Stromal cell of bone marrow (primary cell): ENCODE data around the gene AGMO.
A peak's percentile ranks its signal among the peaks of the same experiment; 100 is the strongest.

Source experiments
- DNase-seq: peaks from one replicate; pipeline ENCODE4 v3.0.0-alpha.2; 2012; ENCODE audit warnings: low read depth

Gene AGMO

DNA sequence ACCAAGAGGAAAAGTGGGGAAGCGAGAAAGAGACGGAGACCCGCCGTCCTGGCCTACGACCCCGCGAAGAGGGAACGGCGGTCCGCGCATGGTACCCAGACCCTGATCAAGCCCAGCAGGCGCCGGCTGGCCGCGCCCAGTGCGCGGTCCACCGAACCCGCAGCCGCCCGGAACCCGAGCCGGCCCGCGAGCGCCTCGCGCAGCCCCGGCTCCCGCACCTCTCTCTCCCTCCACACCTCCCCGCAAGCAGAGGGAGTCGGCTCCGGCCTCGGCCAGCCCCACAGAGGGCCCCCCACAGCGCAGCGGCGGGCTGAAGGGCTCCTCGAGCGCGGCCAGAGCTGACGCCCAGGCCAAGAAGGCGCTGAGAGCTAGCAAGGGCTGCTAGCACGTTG lies 164.7 kb downstream of the AGMO start:
- no peak for DNase-seq

- DNase-seq: no peak
These were observed 165.3 kb downstream of the AGMO start for GRCh38 chr7:15396210-15397158.

DNA sequence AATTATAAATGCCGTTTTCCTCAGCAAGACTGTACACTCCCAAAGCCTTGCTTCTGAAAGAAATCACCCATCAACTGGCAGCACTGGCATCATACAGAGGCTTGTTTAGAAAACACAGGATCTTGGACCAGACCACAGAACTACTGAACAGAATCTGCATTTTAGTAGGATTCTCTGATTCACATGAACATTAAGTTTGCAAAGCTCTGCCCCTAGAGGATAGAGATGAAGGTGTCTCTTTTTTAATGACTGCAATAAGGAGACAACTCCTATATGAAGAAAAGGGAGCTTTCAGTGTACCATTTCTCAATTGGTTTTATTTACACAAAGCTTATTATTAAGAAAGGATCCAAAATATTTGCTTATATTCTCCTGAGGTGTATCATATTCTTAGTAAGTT lies 172.7 kb downstream of the AGMO start:
- DNase-seq: no peak

DNA sequence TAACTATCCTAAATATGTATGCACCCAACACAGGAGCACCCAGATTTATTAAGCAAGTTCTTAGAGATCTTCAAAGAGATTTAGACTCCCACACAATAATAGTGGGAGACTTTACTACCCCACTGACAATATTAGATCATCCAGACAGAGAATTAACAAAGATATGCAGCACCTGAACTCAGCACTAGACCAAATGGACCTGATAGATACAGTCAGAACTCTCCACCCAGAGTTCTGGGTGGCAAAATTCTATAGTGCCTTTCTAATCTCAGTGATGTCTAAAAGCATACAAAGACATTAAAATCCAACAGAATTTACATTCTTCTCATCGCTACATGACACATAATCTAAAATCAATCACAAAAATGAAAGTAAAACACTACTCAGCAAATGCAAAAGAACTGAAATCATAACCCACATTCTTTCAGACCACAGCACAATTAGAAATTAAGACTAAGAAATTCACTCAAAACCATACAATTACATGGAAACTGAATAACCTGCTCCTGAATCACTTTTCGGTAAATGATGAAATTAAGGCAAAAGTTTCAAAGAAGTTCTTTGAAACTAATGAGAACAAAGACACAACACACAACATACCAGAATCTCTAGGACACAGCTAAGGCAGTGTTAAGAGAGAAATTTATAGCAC lies 183.2 kb downstream of the AGMO start:
- no peak for DNase-seq

- DNase-seq: no peak
These were observed 185.2 kb downstream of the AGMO start for GRCh38 chr7:15376600-15376999.

DNA sequence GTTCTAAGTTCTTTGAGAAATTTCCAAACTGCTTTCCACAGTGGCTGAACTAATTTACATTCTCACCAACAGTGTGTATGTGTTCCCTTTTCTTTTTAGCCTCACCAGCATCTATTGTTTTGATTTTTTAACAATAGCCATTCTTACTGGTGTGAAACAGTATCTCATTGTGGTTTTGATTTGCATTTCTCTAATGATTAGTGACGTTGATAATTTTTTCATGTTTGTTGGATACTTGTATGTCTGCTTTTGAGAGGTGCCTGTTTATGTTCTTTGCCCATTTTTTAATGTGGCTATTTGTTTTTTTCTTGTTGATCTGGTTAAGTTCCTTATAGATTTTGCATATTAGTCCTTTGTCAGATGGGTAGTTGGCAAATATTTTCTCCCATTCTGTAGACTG lies 191.4 kb downstream of the AGMO start:
- no peak for DNase-seq

DNA sequence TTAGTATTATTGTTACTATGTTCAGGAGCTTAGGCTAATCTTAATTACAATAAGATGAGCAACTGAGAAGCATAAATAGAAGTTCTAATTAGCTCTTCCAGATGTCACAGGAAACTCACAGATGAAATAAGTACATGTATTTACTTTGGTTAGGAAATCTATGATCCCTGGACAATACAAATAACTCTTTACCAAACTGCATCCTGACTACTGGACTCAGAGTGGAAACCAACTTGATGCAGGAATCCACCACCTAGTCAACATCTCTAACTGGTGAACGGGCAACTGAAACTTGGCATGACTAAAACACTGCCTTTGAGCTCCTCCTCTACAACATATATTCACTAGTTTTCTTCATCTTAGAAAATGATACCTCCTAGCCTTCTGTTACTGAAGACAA lies 193.2 kb downstream of the AGMO start:
- DNase-seq: no peak

- no peak for DNase-seq
These were observed 193.9 kb downstream of the AGMO start for GRCh38 chr7:15367897-15368296.

DNA sequence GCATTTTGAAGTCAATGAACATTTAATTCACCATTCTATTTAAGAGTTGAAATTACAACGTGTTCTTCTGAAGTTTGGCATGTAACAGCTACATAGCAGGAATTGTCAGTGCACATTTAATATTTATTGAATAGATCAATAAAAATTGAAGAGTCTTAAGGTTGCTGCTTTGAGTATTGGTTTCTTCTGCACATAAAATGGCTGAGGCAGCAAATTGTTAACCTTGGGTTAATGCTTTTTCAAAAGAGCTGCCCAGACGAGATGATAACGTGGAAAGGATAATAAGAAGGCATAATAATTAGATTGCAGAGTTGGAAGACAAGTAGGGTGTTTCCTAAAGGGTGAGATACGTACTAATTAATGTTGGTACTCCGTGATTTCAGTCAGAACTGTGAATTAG lies 203.7 kb downstream of the AGMO start:
- DNase-seq: no peak

DNA sequence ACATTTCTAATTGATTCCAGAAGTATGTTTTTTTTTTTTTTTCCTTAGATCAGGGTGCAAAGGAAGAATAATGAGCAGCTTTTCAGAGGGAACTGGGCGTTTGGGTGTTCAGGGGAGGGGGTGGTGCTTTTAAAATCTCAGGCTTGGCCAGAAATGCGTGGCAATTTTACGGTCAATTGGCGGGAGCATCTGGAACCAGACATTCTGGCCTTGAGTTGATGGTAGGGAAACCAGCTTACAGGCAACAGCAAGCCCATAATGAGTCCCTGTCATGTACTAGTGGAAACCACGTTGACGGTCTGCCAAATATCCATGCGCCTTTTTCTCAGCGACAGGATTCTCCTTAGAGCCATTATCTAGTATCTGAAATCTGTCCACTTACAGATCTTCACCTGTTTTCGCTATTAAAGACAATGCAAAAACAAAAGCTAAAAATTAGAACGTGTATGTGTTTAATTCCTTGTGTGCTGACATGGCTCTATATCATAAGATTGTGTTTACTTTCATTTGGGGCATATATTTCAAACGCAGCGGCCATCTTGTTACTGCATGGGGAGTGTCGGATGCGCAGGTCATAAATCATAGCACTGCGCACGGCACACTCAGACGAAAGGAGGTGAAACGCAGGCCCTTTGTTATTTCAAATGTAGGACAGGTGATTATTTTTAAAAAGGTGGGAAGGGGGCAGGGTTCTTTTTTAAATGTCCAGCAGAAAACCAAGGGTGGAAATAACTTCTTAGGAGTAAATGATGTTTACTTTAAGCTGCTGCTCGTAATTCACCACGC lies 209.2 kb downstream of the AGMO start:
- DNase-seq: no peak

DNA sequence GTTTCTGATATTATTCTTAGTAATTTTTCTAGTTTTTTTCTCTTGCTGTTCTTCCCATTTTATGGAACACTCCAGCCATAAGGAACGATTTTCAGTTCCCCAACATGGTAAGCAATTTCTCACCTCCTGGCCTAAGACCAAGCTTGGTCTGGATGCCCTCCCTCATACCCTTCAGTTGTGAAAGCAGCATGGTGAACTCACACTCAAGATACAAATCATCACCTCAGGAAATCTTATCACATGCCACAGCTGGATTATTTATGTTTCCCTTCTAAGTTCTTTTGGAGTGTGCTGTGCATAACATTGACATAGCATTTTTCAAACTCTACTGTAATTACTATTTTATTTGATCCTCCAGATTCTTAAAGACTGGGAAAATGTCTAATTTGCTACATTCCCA lies 216.6 kb downstream of the AGMO start:
- no peak for DNase-seq

GRCh38 chr7:15341817-15342216 lies 220.0 kb downstream of the AGMO start:
- no peak for DNase-seq

GRCh38 chr7:15336146-15336545 lies 225.7 kb downstream of the AGMO start:
- DNase-seq: no peak

DNA sequence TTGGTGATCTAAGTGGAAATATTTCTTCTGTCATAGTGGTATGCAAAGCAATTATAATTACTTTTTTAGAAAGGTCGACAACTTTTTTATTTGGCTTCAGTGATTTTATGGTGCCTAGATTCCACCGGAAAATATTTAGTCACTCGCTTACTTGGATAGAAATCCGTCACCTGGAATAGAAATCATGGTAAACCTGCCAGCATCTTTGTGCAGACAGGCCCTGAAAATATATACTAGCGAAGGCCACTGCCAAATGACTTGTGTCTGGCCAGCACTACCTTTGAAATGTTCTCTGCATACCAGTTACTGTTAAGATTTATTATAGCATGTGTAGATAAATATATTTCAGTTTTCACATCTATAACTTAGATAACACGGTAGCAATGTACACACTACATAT lies 226.4 kb downstream of the AGMO start:
- no peak for DNase-seq

DNA sequence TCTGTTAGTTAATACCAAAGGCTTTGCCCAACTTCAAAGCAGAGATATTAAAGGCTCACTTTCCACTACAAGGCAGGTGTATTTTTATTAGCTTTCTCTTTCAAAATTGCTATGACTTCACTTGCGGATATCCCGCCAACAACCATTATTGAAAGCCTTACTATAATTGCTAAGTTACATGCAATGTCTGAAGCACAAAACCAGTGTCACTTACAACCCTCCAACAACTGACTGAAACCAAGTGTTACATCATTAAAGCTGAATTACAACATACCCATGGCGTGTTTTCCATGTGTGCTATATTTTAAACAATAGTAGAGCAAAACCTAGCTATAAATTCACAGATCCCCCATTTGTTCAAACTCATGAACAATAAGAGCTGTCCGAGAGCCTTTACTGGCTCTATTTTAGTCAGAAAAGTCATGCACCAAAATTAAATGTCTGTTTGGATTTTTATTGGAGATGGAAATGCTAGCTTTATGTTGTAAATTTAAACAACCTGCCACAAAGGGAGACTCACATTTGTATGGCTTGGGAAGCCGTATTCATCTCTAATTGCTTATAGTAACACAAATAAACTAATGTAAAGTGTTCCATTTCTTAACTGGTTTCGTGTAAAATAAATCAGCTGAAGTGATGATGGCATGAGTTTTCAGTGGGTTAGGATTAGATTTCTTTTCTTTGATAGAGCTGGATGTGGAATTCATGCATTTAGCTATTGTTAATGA lies 227.1 kb downstream of the AGMO start:
- DNase-seq: no peak

GRCh38 chr7:15332956-15333355 lies 228.9 kb downstream of the AGMO start:
- no peak for DNase-seq

DNA sequence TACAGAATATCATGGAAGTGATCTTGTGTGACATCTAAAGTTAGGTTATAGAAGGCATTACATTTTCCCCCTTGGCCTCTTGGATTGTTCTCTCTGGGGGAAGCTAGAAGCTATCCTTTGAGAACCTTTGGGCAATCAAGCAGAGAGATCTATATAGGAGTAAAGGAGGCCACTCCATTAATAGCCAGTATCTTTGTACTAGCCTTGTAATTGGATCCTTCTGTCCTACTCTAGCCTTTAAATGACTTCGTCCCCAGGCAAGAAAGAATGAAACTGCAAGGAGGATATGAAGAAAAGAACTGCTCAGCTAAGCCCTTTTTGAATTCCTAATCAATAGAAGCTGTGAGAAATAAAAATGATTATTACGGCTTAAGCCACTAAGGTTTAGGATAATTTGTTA lies 230.9 kb downstream of the AGMO start:
- DNase-seq: no peak

- no peak for DNase-seq
These were observed 234.8 kb downstream of the AGMO start for GRCh38 chr7:15327001-15327400.

- DNase-seq: peak; percentile 18
These were observed 235.7 kb downstream of the AGMO start for GRCh38 chr7:15326044-15326644.

GRCh38 chr7:15323550-15323949 lies 238.3 kb downstream of the AGMO start:
- DNase-seq: no peak

DNA sequence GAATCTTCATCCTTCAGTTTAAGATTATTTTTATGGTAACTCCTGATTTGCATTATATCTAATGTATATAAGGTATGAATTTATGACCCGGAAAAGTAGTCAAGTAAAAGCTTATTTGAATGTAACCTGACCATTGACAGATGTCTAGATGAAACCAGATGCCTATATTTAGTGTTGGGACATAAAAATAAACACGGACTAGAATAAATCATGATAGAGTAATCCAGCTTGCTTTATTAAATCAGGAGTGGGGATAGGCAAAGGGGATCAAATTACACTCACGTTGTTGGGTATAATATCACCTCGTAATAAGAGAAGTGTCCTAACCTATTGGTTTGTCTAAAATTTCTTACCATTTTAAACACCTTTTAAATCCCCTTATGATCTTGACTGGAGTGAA lies 244.6 kb downstream of the AGMO start:
- DNase-seq: no peak

- no peak for DNase-seq
These were observed 246.1 kb downstream of the AGMO start for GRCh38 chr7:15315678-15316077.
